ENCODE measurements around the gene CA10.

CA10 gene

DNA sequence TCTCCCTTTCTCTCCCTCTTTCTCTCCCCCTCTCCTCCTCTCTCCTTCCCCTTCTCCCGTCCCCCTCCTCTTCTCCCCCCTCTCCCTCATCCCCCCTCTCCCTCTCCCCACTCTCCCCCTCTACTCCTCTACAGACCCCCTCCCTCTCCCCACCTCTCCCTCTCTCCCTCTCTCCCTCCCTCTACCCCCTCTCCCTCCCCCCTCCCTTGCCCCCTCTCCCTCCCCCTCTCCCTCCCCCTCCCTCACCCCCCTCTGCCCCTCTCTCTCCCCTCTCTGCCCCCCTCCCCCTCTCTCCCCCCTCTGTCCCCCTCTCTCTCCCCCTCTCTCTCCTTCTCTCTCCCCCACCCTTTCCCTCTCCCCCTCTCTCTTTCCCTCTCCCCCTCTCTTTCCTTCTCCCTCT lies 545.3 kb downstream of the CA10 start:
- no peak for DNase-seq (ENCODE audit: low read depth in 1 of 2, low spot score in 1 of 2)
- Histone ChIP-seq H3K4me3 (replicated peaks; ENCODE audit: insufficient read depth, low read length) (no peak overlapping the region), H3K27ac (replicated peaks) (no peak overlapping the region), H3K27me3 (ENCODE audit: insufficient read depth, poor library complexity, severe bottlenecking) (no peaks in the 10 kb centered on the region)
- TF ChIP-seq, protein P1, sequence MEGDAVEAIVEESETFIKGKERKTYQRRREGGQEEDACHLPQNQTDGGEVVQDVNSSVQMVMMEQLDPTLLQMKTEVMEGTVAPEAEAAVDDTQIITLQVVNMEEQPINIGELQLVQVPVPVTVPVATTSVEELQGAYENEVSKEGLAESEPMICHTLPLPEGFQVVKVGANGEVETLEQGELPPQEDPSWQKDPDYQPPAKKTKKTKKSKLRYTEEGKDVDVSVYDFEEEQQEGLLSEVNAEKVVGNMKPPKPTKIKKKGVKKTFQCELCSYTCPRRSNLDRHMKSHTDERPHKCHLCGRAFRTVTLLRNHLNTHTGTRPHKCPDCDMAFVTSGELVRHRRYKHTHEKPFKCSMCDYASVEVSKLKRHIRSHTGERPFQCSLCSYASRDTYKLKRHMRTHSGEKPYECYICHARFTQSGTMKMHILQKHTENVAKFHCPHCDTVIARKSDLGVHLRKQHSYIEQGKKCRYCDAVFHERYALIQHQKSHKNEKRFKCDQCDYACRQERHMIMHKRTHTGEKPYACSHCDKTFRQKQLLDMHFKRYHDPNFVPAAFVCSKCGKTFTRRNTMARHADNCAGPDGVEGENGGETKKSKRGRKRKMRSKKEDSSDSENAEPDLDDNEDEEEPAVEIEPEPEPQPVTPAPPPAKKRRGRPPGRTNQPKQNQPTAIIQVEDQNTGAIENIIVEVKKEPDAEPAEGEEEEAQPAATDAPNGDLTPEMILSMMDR (IDR thresholded peaks at IDR 0.05; ENCODE audit: insufficient read depth, low read length): no peak
- TF ChIP-seq SPI1 (IDR thresholded peaks at IDR 0.05; ENCODE audit: borderline replicate concordance, low read depth): no peak
- TF ChIP-seq, protein P2, sequence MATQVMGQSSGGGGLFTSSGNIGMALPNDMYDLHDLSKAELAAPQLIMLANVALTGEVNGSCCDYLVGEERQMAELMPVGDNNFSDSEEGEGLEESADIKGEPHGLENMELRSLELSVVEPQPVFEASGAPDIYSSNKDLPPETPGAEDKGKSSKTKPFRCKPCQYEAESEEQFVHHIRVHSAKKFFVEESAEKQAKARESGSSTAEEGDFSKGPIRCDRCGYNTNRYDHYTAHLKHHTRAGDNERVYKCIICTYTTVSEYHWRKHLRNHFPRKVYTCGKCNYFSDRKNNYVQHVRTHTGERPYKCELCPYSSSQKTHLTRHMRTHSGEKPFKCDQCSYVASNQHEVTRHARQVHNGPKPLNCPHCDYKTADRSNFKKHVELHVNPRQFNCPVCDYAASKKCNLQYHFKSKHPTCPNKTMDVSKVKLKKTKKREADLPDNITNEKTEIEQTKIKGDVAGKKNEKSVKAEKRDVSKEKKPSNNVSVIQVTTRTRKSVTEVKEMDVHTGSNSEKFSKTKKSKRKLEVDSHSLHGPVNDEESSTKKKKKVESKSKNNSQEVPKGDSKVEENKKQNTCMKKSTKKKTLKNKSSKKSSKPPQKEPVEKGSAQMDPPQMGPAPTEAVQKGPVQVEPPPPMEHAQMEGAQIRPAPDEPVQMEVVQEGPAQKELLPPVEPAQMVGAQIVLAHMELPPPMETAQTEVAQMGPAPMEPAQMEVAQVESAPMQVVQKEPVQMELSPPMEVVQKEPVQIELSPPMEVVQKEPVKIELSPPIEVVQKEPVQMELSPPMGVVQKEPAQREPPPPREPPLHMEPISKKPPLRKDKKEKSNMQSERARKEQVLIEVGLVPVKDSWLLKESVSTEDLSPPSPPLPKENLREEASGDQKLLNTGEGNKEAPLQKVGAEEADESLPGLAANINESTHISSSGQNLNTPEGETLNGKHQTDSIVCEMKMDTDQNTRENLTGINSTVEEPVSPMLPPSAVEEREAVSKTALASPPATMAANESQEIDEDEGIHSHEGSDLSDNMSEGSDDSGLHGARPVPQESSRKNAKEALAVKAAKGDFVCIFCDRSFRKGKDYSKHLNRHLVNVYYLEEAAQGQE (IDR thresholded peaks at IDR 0.05; ENCODE audit: insufficient replicate concordance, low read depth): no peak
- TF ChIP-seq GABPA (IDR thresholded peaks at IDR 0.05; ENCODE audit: low read depth): no peak
- no peak for TF ChIP-seq POLR2AphosphoS5 (IDR thresholded peaks at IDR 0.05; ENCODE audit: low read depth)

DNA sequence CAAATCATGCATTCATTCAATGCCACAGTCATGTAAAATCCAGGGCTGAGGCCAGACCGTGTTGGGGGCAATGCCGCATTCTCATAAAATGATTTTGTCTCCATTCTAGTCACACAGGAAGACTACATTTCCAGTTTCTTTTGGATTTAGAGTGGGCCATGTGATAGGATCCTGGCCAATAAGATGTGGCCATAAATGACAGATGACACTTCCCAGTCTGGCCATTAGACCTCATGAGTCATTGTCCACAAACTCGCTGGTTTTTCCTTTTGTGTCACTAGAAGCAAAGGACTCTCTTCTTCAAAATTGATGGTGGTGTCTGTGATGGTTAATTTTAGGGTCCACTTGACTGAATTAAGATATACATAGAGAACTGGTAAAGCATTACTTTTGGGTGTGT lies 545.8 kb downstream of the CA10 start:
- H3K27me3 ChIP-seq (ENCODE audit: insufficient read depth, poor library complexity, severe bottlenecking): no peaks in the 10 kb centered on the region
- H3K4me3 ChIP-seq (replicated peaks; ENCODE audit: insufficient read depth, low read length): no peak overlapping the region
- TF ChIP-seq POLR2AphosphoS5 (IDR thresholded peaks at IDR 0.05; ENCODE audit: low read depth) (no peak), GABPA (IDR thresholded peaks at IDR 0.05; ENCODE audit: low read depth) (no peak), SPI1 (IDR thresholded peaks at IDR 0.05; ENCODE audit: borderline replicate concordance, low read depth) (no peak)
- TF ChIP-seq, protein P1 (IDR thresholded peaks at IDR 0.05; ENCODE audit: insufficient read depth, low read length): no peak
- TF ChIP-seq, protein P2 (IDR thresholded peaks at IDR 0.05; ENCODE audit: insufficient replicate concordance, low read depth): no peak
- DNase-seq (ENCODE audit: low read depth in 1 of 2, low spot score in 1 of 2): no peak
- H3K27ac ChIP-seq (replicated peaks): no peak overlapping the region

DNA sequence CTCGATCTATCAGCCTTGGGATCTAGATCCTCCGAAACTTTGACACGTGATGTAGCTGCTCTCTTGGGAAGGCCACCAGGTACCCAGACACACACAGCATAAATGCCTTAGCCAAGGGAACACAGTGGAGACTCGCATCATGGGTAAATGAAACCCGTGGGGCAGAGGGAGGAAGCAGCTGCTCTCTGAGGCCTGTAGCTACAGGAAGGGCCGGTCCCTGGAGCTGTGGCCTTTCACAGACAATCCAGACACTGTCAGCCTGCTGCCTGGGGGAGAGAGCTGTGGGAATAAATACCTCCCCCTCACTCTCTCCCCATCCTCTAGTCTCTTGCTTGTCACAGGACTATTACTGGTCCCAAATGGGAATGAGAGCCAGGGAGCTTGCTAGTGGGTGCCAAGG lies 546.9 kb downstream of the CA10 start:
- H3K4me3 ChIP-seq (replicated peaks; ENCODE audit: insufficient read depth, low read length): no peak overlapping the region
- TF ChIP-seq, protein P1 (IDR thresholded peaks at IDR 0.05; ENCODE audit: insufficient read depth, low read length): no peak
- TF ChIP-seq GABPA (IDR thresholded peaks at IDR 0.05; ENCODE audit: low read depth): no peak
- TF ChIP-seq POLR2AphosphoS5 (IDR thresholded peaks at IDR 0.05; ENCODE audit: low read depth): no peak
- TF ChIP-seq, protein P2 (IDR thresholded peaks at IDR 0.05; ENCODE audit: insufficient replicate concordance, low read depth): no peak
- TF ChIP-seq SPI1 (IDR thresholded peaks at IDR 0.05; ENCODE audit: borderline replicate concordance, low read depth): no peak
- DNase-seq (ENCODE audit: low read depth in 1 of 2, low spot score in 1 of 2): no peak

More for the DNA sequence above, 546.9 kb downstream of the CA10 start:
- no peak overlapping the region for H3K27ac ChIP-seq (replicated peaks)
- H3K27me3 ChIP-seq (ENCODE audit: insufficient read depth, poor library complexity, severe bottlenecking): no peaks in the 10 kb centered on the region

All from HL-60 (cell line).